BJ (cell line): ENCODE data around the gene GYG1. TPM values are rescaled to one million over a fixed set of nuclear protein-coding genes. Genes with fewer than 3 reads are reported as not detected.

Experiments
- CTCF ChIA-PET: fragments of 350-600 bp; formaldehyde crosslinking; extraction: SDS; loops from one replicate; lab custom pipeline; 2021; ENCODE audit warnings: antibody characterized with exemption, inconsistent platforms; lab: Yijun Ruan, JAX
- POLR2A ChIA-PET: fragments of 300-600 bp; sonication (Branson Sonifier 250); formaldehyde crosslinking; extraction: SDS; loops from one replicate; lab custom pipeline; 2021; ENCODE audit warnings: antibody characterized with exemption; lab: Charles Lee
- DNase-seq: peaks from one replicate; pipeline ENCODE4 v3.0.0-alpha.2; 2011; ENCODE audit warnings: low read depth
- H3K27me3 ChIP-seq: 2 replicates; pipeline ENCODE4 v1.6.0; 2011; ENCODE audit warnings: low read length; ENCODE audit not compliant: control insufficient read depth, insufficient read depth
- H3K36me3 ChIP-seq: 2 replicates; pipeline ENCODE4 v1.5.1; 2011; ENCODE audit warnings: low read length; ENCODE audit not compliant: control insufficient read depth, insufficient read depth
- H3K4me3 ChIP-seq: 2 replicates; pipeline ENCODE4 v1.5.1; 2011; ENCODE audit warnings: low read depth, mild to moderate bottlenecking, control low read depth, low read length
- polyA plus RNA-seq: library from polyadenylated mRNA; depleted of rRNA; stranded (reverse); fragments of >200 nt; gene quantifications from 2 replicates; pipeline ENCODE4 v1.2.3, GENCODE V29; 2011
- TF ChIP-seq, protein P1 (sequence below): IDR thresholded peaks from 2 replicates; pipeline ENCODE4 v1.5.1; 2011; ENCODE audit warnings: low read depth, mild to moderate bottlenecking, control low read depth, inconsistent platforms, low read length, moderate library complexity; ENCODE audit not compliant: insufficient read depth

GYG1 gene
- polyA plus RNA-seq, 1 experiment: 50.4 TPM

DNA sequence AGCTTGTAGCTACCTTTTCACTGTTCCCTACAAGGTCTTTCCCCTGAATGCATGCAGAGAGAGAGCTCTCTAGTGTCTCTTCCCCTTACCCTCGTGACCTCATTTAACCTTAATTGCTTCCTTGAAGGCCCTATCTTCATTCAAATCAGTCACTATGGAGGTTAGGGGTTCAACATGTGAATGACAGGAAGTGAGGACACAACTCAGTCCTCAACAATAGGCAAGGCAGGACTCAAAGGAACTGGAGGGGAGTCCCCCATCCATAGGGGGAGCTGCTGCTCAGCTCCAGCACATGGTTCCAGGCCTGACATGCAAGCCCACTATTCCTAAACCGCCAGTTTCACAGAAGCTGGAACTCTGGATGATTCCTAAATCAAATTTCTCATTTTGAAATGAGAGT is 33.8 kb upstream of the GYG1 start:
- ChIA-PET POLR2A (no interaction called here), CTCF (interaction anchor here (0.7 to 1.0 kb wide), 3 partner anchors 18 to 850 kb away, joined by 3 to 5 read pairs (median 4); no protein-coding TSS in a partner anchor)
- TF ChIP-seq, protein P1, sequence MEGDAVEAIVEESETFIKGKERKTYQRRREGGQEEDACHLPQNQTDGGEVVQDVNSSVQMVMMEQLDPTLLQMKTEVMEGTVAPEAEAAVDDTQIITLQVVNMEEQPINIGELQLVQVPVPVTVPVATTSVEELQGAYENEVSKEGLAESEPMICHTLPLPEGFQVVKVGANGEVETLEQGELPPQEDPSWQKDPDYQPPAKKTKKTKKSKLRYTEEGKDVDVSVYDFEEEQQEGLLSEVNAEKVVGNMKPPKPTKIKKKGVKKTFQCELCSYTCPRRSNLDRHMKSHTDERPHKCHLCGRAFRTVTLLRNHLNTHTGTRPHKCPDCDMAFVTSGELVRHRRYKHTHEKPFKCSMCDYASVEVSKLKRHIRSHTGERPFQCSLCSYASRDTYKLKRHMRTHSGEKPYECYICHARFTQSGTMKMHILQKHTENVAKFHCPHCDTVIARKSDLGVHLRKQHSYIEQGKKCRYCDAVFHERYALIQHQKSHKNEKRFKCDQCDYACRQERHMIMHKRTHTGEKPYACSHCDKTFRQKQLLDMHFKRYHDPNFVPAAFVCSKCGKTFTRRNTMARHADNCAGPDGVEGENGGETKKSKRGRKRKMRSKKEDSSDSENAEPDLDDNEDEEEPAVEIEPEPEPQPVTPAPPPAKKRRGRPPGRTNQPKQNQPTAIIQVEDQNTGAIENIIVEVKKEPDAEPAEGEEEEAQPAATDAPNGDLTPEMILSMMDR: no peak
- DNase-seq: no peak
- no peak overlapping the region for H3K4me3 ChIP-seq
- no peaks in the 10 kb centered on the region for H3K27me3 ChIP-seq
- H3K36me3 ChIP-seq: no peaks in the 10 kb centered on the region

DNA sequence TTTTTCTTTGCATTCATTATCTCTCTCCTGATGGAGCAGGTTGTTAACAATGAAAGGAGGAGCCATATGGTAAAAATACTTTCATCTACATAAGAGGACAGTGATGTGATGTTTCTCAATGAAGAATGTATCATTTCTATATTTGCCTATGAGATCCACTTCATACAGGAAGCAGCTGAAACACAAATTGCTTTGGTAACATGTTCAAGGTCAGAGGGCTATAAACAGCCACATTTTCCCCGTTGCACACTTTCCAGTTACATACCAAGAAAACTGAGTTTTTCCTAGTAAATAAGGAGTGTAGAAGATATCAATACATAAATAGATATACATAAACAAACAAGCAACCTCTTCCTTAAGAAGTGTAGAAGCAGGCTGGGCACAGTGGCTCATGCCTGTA is 32.6 kb upstream of the GYG1 start:
- H3K27me3 ChIP-seq: no peaks in the 10 kb centered on the region
- H3K4me3 ChIP-seq: no peak overlapping the region
- TF ChIP-seq, protein P1: no peak
- POLR2A ChIA-PET: no interaction called here
- DNase-seq: no peak
- CTCF ChIA-PET: interaction anchor here (1.0 kb wide), 1 partner anchor 97 kb away, joined by 3 read pairs; no protein-coding TSS in a partner anchor
- H3K36me3 ChIP-seq: no peaks in the 10 kb centered on the region

DNA sequence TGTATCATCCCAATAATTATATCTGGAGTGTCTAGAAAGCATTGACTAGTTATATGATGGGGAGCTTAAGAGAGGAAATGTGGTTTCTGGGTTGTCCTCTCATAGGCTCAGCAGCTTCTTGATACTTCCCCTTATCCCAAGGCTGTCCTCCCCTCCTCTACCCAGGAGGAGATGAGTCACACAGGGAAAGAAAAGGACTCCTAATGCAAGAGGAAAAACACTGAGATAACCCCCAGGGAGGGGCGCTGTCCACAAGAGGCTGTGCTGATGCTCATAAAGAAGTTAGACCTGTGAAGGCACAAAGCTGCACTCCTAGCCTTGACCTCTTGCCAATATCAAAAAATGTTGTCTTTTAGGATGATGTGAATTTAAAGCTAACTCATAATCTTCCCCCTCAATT is 28.8 kb upstream of the GYG1 start:
- POLR2A ChIA-PET: no interaction called here
- Histone ChIP-seq H3K36me3 (no peaks in the 10 kb centered on the region), H3K27me3 (no peaks in the 10 kb centered on the region), H3K4me3 (no peak overlapping the region)
- TF ChIP-seq, protein P1: peak; percentile 33
- CTCF ChIA-PET: interaction anchor here (0.8 to 2.0 kb wide), 6 partner anchors 9 to 158 kb away, joined by 3 to 7 read pairs (median 4); no protein-coding TSS in a partner anchor
- no peak for DNase-seq

DNA sequence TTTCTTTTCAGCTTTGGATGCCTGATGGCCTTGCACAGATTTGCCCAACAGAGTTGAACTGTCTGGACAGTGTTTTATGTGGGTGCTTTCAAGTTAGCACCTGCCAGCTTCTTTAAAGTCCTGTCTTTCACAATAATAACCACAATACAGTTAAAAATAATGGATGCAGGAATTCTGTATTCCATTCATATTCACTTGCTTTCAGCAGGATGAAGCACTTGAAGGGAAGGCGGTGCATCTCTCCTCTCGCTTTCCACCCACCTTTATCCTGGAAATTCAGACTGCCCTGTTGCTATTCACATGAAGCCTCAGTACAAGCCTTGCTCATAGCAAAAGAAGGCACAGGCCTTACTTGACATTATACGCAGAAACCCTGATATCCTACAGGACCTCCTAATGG is 26.5 kb upstream of the GYG1 start:
- CTCF ChIA-PET: interaction anchor here (0.6 to 2.2 kb wide), 3 partner anchors 9 to 309 kb away, joined by 3 to 5 read pairs (median 3); no protein-coding TSS in a partner anchor
- H3K27me3 ChIP-seq: no peaks in the 10 kb centered on the region
- no peak overlapping the region for H3K4me3 ChIP-seq
- no peaks in the 10 kb centered on the region for H3K36me3 ChIP-seq
- no peak for DNase-seq
- POLR2A ChIA-PET: no interaction called here
- TF ChIP-seq, protein P1: no peak

DNA sequence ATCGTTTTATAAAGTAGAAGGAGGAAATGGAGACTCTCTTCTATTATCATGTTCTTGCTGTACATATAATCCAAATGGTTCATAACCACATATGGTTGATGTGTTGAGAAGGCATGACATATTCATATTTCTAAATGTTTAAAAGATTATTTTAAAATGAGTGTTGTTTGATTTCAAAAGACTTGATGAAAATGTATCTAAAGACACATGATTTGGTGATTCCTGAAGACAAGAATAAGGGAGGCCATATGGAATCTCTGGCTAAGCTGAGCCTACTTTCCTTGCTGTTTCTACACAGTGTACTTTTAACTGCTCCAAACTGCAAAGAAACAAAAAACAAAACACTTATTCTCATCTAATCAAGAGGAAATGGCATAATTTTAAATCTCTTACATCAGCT is 23.0 kb upstream of the GYG1 start:
- TF ChIP-seq, protein P1: no peak
- Histone ChIP-seq H3K4me3 (no peak overlapping the region), H3K27me3 (no peaks in the 10 kb centered on the region), H3K36me3 (no peaks in the 10 kb centered on the region)
- ChIA-PET POLR2A (no interaction called here), CTCF (no interaction called here)
- no peak for DNase-seq
